SH-SY5Y (cell line): Measurements from ENCODE around the gene ZBTB32.

ENCODE experiments used
- GATA2 ChIP-seq: IDR thresholded peaks from 2 replicates; pipeline ENCODE4 v1.6.1; 2011; ENCODE audit warnings: mild to moderate bottlenecking, low read depth, low read length
- GATA3 ChIP-seq: IDR thresholded peaks from 2 replicates; pipeline ENCODE4 v1.6.1; 2011; ENCODE audit warnings: low read depth, mild to moderate bottlenecking, low read length, moderate library complexity

- TF ChIP-seq GATA2 (no peak), GATA3 (no peak)
These were observed 37.9 kb downstream of the ZBTB32 start, which contains the start of gene IGFLR1 for GRCh38 chr19:35742121-35742724.
